Activated T-cell treated with anti-CD3 and anti-CD28 coated beads for 4 hours (primary cell): ENCODE measurements around the gene TMEM132D.
"Not testable (repeated sequence)": the region's sequence is repeated elsewhere in the genome, so short reads cannot be mapped to it uniquely, and the experiment has no call there.

ENCODE experiments used
- DNase-seq: peaks from one replicate; pipeline ENCODE4 v3.0.0-alpha.2; 2020

The TMEM132D gene

DNA sequence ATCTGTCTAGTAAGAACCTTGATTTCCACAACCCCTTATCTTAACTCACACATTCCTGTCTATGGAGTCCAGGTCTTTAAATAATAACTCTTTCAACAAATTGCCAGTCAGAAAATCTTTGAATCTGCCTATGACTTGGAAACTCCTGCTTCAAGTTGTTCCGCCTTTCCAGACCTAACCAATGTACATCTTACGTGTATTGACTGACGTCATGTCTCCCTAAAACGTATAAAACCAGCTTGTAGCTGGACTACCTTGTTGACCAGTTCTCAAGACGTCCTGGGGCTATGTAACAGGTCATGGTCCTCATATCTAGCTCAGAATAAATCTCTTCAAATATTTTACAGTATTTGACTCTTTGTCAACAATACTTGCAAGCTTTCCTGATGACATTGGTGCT, 337.0 kb downstream of the TMEM132D start:
- no peak for DNase-seq

DNA sequence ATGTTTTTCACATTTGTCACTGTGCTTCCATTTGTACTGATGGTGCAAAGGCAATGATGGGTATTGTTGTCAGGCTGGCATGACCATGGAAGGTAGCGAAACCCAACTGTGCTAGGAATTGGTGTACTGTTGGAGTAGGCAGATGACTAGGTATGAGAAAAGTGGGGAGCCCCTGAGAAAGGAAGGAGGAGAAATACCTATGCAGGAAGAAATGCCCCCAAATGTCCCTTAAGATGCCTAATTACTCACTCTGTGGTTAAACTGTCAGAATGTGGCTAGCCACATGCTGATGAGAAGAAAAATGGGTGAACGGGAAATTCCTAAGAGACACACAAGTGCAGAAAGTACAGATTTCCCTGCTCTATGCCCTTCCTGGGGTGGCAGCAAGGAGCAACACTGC, 339.1 kb downstream of the TMEM132D start:
- no peak for DNase-seq

DNA sequence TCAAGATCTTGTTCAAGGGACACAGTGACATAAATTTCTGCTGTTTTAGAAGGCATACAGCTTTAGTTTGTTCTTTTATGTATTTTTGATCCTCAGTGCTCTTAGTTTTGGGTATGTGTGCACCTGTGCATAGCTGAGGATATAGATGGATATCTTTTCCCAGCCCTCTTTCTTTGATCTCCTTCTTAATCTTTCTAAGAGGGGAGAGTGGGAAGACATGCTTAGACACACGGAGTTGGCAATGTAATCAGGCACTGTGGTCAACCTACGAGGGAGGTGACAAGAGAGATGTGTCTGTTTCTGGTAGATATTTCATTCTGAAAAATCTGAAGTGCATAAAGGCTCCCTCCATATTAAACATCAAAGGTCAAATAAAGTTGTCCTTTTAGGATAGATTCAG, 340.6 kb downstream of the TMEM132D start:
- DNase-seq: no peak

DNA sequence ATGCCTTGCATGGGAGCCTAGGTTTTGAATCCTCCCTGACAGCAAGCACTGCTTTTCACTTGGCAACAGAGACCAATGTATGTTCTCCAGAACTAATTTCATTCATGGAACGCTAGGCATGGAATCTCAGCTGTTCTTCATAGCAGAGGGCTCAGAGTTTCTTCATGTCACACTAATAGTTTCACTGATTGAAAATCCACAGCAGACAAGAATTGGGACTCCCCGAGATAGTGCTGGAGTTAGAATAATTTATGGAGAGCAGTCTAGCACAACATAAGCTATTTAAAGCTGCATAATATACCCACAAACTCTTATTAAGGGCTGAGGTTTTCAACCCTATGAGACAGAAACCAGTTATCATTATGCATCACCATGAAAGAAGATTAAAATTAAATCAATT, 342.5 kb downstream of the TMEM132D start:
- DNase-seq: no peak

DNA sequence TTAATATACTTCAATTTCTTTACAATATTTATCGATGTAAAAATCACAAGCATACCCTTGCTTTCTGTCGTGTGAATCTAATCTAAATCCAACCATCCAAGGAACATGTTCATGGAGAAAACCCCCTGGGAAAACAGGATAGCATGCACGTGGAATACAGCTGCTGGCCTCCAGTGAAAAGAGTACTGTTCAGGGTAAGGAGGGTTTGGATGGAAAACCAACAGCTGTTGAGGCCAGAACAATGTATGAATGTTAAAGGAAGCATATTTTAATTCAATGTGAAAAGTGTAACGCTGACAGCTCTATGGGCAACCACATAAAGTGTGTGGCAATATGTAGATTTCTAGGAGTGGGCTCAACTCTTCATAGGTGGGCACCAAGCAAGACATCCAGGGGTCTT, 344.0 kb downstream of the TMEM132D start:
- no peak for DNase-seq

DNA sequence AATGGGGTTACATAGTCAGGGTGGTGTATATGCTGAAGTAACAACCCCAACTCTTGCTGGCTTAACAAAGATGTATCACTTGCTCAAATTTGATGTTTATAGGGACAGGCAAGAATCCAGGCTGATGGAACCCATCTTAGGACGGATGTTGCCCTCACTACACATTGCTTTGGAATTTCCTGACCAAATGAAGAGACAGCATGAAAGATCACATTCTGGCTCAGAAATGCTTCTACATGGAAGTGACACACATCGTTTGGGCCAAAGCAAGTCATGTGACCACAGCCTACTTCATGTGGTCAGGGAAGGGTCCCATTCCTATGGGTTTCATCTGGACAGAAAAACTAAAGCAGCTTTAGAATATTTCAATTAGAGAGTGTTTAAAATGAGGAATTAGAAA, 345.8 kb downstream of the TMEM132D start:
- DNase-seq: no peak

DNA sequence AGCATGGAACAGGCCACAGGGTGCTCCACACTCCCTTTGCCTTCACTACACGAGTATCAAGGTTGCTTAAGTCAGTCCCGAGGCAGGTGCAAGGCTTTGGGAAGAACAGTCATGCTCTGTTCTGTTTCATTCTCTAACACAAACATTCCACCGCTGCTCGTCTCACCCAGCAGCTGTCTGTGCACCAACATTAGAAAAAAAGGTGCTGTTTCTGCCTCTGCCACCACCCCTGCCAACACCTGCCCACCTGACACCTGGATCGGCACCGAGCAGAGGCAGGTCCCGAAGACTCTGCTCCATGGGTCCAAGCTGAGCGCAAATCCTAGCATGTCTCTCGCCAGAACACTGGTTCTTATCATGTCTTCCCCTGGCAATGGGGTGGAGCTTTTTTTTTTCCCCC, 347.7 kb downstream of the TMEM132D start:
- DNase-seq: no peak

DNA sequence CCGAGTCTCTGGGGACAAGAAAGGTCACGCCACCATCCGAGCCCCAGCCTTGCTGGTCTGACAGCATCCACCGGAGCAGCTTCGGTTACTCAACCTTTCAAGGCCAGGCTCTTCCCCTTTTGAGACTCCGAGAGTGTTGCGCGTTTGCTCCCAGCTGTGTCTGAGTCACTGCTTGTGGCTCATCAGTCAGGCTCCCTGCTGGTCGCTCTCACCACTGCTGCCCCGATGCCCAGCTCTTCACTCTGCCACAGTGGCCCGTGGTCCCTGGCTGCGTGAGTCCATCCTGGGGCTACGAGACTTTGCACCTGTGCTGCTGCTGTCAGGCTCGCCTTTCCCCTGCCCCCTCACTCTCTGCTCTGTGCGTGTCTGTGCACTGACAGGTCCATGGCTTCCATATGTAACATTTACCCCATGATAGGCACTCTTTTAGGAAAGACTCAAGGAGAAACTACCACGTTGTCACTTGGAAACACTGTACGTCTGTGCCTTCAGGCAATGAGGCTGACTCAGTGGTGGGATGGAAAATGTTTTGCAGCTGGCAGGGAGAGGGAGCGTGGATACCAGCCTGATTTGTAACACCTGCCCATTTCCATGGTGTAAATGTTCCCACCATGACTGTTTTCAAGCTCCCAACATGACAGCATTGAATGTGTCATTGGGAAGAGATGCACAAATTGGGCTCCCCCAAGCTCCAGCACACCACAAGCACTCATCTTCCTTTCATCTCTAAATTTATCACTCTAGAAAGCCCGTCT, 350.7 kb downstream of the TMEM132D start:
- no peak for DNase-seq

DNA sequence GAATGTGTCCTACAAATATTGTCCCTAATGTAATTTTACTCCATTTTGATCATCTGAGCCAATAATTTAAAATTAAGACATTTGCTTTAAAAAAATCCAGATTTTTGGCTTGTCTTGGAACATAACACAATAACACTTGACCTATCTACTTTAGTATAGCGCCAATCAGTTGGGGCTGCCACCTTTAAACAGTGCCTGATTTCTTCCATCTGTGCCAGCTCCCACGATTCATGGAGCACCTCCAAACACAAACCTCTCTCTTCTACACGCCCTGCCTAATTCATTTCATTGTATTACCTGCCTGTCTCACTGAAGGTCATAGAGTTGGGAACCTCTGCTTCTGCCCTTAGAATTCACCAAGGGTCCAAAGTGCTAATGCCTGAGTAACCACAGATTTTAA, 352.4 kb downstream of the TMEM132D start:
- DNase-seq: no peak

DNA sequence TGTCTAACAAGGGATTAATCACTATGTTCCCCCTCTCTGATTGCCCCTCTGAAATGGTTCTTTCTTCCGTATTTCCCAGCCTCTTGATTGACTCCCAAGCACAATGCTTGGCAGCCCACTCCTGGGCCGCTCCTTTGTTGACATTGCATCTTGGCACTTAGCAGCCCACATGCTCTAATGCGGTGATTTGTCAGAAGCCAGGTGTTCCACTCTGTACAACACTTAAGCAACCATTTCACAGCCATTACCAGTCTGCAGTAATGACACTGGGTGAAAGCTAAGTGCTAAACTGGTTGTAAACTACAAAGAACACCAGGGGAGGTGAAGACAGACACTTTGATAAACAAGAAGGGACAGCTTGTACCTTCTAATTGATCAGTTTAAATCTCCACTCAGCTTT, 353.5 kb downstream of the TMEM132D start:
- no peak for DNase-seq

DNA sequence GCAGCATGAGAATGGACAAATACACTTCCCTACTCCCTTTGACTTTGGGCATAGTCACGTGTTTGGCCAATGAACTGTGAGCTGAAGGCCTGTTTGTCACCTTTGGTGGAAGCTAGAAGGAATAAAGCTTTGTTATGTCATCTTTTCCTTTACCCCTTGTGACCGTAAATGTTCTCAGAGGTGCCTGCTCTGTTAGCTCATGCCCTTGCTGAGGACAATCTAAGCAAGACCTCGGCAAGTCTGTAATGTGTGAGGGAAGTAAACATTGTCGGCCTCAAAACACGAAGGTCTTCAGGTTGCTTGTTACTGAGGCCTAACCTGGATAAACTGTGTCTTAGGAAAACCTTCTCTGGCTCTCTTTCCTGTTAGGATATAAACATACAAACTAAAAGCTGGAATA, 354.2 kb downstream of the TMEM132D start:
- no peak for DNase-seq

DNA sequence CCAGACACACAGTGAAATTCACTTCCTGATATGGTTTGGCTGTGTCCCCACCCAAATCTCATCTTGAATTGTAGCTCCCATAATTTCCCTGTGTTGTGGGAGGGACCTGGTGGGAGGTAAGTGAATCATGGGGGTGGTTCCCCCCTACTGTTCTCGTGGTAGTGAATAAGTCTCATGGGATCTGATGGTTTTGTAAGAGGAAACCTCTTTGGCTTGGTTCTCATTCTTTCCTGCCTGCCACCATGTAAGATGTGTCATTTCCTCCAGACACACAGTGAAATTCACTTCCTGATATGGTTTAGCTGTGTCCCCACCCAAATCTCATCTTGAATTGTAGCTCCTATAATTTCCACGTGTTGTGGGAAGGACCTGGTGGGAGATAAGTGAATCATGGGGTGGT, 354.8 kb downstream of the TMEM132D start:
- DNase-seq: not testable (repeated sequence)

DNA sequence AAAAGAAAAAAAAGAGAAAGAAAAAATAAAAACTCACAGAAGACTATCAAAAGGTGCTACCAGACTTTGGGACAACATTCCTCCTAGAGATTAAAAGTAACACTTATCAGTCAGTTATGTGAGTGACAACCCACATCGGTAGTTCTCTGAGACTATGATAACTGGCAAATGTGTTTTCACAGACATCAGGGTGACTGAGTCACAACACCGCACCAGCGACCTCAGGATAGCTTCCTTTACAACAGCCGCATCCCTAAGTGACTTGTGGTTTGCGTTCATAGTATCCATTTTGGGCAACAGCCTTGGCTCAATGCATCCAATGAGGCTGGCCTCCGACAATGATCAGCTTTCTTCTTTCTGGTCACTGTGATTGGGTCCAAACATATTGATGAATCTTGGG, 359.1 kb downstream of the TMEM132D start:
- DNase-seq: no peak

DNA sequence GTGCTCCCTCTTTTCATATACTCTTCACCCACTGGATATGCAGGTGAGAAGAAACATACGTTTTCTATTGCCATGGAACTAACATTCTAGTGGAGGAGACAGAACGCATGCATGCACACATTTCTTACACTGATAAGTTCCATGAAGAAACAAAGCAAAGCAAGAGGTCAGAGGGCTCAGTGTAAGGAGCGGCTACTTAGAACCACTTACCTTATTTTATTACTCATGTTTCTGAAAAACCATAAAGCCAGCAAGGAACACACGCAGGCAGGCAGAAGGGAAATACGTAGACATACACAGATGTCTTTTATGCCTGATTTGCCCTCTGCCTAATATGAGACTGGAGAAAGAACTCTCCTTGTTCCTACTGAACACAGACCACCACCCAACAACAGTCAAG, 362.9 kb downstream of the TMEM132D start:
- DNase-seq: no peak

DNA sequence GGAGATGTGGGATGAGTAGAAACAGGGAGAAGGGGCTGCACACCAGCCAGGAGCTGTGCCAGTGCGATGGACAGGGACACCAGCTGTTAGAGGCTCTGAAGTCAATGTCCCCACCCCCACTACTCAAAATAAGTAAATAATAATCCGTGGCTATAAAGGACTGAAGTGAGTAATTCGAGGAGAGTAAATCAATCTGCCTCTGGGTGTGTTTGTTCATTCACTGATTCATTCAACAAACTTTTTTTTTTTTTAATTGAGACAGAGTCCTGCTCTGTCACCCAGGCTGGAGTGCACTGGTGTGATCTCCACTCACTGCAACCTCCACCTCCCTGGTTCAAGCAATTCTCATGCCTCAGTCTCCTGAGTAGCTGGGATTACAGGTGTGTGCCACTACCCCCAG, 363.6 kb downstream of the TMEM132D start:
- no peak for DNase-seq

DNA sequence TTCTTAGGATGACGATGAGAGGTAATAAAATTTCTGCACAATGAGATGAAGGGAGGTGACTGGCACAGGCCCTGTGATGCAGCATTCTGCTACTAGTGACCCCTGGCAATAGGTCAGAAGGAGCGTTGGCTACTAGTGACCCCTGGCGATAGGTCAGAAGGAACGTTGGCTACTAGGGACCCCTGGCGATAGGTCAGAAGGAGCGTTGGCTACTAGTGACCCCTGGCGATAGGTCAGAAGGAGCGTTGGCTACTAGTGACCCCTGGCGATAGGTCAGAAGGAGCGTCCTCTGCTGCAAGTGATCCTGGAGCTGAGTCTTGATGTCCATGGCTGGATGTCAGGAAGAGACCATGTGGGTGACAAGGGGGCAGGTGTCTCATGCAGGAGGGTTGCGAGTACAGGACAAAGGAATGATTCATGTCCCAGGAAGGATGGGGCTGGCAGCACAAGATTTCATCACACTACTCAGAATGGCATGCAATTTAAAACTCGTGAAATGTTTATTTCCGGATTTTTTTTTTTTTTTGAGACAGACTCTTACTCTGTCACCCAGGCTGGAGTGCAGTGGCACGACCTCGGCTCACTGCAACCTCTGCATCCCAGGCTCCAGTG, 365.0 kb downstream of the TMEM132D start:
- not testable (repeated sequence) for DNase-seq

DNA sequence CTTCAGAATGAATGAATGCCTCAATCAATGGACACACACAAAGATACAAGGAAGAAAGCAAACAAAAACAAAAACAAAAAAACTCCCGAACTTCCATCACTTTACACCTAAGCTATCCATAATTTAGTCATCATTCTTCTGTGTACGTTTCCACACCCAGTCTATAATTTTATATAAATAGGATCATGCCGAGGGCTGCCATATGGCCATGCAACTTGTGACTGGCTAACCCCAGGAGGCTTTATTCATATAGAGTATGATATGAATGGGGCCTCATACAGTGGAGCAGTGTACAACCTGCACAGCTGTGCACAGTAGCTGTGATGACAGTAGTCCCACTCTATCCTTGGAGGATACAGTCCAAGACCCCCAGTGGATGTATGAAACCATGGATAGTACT, 365.7 kb downstream of the TMEM132D start:
- no peak for DNase-seq

DNA sequence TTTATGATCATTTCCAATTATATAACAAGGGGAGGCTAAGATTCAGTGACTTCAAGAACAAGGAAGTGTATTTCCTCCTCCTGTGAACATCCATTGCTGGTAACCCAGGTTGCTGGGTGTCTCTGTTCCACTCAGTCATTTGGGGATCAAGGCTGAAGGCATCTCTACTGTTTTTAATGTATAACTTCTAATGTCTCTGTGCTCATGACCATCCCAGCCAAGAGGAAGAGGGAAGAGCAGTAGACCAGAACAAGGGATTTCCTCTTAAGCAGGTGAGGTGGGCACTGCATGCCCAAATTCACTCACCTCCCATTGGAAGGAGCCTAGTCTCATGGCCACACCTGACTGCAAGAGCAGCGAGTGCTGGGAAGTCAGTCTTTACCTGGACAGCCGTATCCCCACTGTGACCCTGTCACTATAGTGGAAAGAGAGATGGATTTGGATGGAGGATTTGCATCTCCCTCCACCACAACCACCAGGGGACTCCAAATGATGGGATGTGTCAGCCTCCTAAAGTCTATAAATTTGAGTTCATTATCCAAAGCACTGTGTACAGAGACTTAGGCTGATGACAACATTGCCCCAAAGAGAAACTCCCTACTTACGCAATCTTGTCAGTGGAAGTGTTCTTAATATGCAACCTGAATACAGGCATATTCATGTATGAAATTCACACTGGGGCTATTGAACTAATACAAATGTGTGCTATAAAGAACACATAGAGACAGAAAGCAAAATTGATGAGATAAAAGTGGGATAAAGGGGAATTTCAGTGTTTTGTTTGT, 368.7 kb downstream of the TMEM132D start:
- DNase-seq: no peak

DNA sequence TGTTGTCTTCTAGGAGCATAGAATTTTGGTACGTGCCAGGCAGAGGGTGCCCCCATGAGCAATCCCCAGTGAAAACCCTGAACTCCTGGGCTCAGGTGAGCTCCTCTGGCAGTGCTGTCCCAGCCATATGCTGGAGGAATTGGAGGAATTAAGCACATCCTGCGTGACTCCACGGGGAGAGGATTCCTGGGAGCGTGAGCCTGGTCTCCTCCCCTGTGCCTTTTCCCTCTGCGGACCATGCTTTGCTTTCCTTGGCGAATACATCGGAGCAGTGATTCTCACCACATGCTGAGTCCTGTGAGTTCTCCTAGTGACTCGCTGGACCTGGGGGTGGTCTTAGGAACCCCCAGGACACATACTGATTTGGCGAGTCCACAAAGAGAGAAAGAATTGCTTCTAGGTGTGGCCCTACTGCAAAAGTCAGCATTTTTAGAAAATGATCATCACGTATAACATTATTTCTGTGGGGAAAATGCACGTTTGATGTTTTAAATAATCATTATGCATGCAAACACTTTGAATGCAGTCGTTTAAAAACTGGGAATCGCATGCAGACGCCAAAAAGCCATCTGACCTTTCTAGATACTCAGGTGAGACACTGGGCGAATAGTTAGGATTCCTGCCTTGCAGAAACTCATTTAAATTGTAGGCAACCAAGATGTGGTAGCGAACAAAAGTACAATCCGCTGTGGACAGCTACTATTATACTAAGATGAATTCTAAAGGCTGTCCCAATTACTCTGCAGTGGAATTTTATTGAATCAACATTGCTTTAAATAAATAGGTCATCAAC, 370.9 kb downstream of the TMEM132D start:
- no peak for DNase-seq

DNA sequence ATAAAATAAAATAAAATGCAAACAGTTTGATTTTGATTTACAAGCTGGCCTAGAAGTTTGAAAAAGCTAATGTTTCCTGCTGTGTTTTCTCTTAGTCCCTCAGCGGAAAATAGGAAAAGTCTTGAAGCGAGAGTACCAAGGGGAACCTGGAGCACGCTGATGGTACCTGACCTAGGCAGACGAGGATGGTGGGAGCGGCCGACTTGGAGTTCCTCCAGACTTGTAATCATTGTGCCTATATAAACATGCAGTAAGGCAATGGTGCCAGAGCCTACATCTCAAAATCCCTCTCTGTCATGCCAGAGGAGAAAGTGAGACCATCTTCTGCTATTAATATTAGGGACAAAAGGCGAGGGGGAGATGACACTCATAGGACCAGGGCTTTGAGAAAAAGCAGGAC, 371.7 kb downstream of the TMEM132D start:
- no peak for DNase-seq

DNA sequence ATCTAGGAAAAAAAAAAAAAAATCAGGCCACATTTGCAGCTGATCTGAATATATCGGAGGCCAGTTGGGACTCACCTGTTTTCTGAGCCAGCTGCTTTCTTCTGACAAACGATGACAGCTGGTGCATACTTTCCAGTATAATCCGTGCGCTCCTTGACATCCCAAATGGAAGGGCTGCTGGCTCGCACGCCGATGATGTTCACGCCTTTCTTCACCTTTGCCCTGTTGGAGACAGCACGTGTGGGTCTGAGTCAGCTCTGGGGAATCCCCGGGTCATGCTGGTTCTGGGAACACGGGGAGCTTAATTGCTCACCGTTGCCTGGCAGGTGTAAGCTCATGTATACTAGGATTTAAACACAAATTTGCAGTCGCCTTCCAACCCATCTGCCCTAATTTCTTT, 372.8 kb downstream of the TMEM132D start:
- no peak for DNase-seq

DNA sequence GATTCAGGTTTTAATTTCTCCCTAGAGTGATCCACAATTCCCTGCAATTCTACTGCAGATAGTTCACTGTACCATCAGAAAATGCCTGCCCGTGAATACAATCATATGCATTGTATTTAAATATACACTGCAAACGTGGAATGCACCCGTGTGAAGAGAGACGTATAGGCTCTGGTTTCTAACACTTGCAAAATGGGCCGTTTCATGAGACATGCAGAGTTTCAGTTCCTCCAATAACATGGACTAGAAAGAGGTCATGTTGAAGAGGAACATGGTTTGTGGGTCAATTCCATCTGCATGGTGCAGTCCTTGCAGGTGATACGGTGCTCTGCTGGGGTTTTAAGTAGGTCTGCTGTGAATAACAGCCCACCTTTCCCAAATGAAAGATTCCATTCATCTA, 373.3 kb downstream of the TMEM132D start:
- no peak for DNase-seq

DNA sequence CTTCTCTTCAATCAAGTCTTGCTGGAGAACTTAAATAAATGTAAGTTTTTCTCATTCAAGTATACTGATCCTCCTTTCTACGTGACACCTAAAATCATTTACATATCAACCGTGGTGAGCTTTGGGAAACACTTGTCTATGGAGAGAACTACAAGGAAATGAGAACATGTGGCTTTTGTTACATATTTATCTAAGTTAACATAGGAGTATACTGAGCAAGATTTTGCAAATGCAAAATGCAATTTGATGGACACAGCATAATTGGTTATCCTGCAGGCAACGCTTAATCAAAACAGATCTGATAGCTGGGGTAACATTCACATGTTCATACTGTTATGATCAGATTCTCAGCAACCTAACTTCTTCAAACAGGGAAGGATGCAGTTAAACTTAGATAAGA, 376.3 kb downstream of the TMEM132D start:
- no peak for DNase-seq
